HG02642 (cell line): Measurements from ENCODE around the gene ZNF684.
"Not testable (repeated sequence)": the region's sequence is repeated elsewhere in the genome, so short reads cannot be mapped to it uniquely, and the experiment has no call there.

Experiments
- ATAC-seq: cut with Tn5 transposase; IDR thresholded peaks from one replicate; pipeline ENCODE4 v1.9.1; 2021; ENCODE audit warnings: mild to moderate bottlenecking; ENCODE audit not compliant: unreplicated experiment, poor library complexity

ZNF684 gene

DNA sequence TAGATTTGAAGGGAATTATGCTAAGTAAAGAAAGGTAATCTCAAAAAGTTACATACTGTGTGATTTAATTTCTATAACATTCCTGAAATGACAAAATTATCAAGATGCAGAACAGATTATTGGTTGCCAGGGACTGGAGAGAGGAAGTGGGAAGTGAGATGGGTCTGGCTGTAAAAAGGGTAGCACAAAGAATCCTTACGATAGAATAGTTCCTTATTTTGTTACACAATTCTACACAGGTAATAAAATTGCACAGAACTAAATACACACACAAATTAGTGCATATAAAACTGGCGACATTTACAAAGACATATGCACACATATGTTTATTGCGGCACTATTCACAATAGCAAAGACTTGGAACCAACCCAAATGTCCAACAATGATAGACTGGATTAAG is 33.5 kb downstream of the ZNF684 start:
- ATAC-seq, result no peak

DNA sequence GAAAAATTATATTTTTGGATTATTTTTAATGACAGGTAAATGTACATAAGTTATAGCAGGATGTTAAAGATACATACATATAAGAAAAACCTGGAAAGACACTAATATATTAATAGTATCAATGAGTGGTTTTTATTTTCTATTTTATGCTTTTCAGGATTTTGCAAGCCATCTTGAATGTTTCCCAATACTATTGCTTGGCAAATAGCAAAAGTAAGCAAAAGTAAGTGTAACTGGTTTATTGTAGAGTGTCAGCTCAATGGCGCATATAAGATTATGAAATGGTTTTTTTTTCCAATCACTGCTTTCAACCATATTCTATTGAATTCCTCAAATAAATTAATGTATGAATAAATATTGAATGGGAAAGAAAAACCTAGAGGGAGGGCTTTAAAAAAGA is 36.4 kb downstream of the ZNF684 start:
- no peak for ATAC-seq

DNA sequence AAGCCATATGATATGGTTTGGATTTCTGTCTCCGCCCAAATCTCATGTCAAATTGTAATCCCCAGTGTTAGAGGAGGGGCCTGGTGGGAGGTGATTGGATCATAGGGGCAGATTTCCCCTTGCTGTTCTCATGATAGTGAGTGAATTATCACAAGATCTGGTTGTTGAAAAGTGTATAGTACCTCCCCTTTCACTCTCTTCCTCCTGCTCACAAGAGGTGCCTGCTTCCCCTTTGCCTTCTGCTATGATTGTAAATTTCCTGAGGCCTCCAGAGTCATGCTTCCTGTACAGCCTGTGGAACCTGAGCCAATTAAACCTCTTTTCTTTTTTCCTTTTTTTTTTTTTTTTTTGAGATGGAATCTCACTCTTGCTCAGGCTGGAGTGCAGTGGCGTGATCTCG is 43.4 kb downstream of the ZNF684 start:
- not testable (repeated sequence) for ATAC-seq

DNA sequence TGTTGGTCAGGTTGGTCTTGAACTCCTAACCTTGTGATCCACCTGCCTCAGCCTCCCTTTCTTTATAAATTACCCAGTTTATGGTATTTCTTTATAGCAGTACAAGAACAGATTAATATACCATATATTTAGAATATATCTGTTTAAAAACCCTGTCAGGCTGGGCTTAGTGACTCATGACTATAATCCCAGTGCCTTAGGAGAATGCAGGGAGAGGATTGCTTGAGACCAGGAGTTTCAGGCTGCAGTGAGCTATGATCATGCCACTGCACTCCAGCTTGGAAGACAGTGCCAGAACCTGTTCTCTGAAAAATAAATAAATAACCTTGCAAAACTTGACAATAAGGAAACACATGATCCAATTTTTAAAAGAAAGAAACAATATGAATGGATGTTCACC is 43.9 kb downstream of the ZNF684 start:
- ATAC-seq, result no peak

DNA sequence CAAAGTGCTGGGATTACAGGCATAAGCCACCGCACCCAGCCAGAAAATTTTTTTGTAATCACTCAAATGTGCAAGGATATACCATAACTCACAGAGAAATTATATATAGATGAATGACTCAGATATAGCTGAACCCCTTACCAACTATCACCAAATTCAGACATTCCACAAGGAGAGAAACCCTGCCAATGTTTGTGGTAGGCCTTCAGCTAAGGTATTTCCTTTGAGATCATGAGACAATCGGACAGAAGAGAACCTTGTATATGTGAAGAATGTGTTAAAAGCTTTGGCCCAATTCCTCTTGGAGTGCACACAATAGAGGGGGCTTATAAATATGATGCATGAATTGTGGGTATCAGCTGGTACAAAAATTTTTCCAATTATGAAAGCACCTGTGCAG is 50.7 kb downstream of the ZNF684 start:
- ATAC-seq, result no peak

DNA sequence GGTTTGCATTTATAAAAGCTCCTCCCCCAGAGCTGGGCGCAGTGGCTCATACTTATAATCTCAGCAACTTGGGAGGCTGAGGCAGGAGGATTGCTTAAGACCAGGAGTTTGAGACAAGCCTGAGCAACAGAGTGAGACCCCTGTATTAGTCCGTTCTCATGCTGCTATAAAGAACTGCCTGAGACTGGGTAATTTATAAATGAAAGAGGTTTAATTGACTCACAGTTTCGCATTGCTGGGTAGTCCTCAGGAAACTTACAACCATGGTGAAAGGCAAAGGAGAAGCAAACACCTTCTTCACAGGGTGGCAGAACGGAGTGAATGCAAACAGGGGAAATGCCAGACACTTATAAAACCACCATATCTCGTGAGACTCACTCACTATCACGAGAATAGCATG is 52.5 kb downstream of the ZNF684 start:
- no peak for ATAC-seq

DNA sequence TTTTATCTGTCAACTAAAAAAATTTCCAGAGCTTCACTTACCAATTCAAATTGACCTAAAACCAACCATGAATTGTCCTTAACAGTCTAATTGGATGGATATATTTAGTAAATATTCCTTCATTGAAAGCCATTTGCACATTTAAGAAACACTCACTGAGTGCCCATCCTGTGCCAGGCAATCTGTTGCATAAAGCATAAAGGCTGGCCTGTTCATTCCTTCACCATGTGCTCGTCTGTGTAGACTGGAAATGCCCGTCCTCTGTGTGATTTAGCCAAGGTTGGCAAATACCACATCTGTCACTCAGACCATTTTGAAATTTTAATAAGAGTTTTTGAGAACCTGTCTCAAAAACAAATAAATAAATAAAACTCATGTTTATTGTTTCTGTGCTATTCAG is 57.1 kb downstream of the ZNF684 start:
- no peak for ATAC-seq

DNA sequence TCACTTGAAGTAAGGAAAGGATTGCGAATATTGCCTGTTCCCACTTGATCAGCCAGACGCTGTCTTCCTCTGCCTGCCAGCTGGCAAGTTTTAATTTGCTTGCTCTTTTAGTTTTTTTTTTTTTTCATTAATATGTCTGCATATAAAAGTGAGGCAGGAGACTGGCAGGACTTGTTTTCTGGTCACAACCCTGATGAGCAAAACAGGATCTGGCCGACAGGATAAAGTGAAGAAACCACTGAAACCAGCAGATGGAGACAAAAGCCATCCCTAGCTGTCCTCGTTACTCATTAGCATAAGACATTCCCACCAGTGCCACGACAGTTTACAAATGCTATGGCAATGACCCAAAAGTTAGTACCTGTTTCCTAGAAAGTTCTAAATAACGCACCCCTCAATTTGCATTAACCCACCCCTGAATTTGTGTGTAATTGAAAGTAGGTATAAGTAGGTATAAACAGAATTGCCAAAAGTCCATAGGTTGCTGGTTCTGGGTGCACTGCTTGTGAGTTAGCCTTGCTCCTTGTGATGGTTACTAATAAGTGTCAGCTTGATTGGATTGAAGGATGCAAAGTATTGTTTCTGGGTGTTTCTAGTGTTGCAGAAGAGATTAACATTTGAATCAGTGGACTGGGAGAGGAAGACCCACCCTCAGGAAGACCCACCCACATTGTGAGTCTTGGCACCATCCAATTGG is 60.8 kb downstream of the ZNF684 start:
- no peak for ATAC-seq

DNA sequence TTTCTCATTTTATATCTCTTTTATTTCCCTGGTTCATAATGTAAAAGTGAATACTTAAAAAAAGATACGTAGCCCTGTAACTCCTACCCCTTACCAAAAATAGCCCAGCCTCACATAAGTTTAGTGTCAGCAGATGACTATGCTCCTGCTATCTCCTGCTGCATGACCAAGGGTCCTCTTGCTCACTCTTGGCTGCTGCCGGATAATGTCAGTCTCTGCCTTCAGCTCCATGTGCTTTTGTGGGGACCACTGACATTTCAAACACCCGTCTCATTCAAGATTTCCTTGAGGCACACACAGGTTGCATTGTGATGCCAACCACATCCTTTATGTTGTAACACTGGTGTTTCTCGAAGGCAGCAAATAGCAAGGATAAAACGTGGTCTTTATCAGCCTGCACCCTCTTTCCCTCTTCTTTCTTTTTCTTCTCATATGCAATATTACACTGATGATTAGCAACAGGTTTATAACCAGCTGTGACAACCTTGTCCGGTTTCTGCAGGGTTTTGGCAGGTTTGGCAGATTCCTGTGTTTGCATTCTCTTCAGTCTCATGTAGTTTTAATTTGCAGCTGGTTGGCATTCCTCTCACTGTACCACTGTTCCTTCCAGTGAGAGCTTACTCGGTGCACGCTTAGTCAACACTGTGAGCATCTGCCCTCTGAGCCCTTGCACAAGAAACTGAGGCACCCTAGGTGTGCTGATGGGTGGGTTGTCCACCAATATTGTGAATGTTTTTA is 62.2 kb downstream of the ZNF684 start:
- ATAC-seq, result no peak

DNA sequence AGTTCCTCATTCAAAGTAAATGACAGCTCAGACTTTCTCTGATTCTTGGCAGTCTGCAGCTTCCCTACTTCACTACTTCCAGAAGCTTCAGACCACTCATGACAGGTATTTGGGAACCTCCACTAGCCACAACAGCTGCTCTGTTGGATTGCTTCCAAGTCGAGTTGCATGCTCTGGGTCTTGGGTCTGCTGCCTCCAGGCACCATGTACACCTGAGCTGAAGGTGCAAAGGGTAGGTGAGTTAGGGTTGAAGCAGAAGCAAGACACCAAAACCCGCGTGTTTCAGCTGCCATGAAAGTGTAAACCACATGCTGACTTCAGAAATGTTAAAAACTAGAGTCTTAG is 62.7 kb downstream of the ZNF684 start:
- ATAC-seq, result no peak

DNA sequence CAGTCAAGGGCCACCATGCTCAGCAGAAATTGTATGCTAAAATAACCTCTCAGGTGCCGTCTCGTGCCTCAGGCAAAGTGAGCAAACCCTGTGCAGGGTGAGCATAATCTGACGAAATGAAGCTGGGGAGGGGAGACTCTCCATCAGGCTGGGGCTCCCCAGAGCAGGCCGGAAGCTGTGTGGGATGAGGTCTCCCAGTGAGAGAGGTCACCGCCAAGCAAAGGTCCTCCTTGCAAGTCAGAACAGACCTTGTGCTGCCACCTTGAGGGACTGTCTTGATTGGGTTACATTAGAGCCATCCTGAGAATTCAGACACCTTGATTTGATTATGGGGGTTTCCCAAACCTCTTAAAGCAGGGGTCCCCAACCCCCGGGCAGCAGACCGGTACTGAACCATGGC is 64.2 kb downstream of the ZNF684 start:
- ATAC-seq, result no peak
